Loucy (cell line): ENCODE data around the gene THYN1.

Experiments used
- H2AFZ ChIP-seq: fragments of 200-600 bp; sonication (generic); 2 replicates; pipeline ENCODE4 v1.6.0; 2016; ENCODE audit warnings: antibody characterized with exemption, mild to moderate bottlenecking, low read length, moderate library complexity
- H3F3A ChIP-seq: fragments of 200-600 bp; 2 replicates; pipeline ENCODE4 v1.6.0; 2016; ENCODE audit warnings: antibody characterized with exemption, low read depth, mild to moderate bottlenecking
- H3K27me3 ChIP-seq: fragments of 200-600 bp; sonication (generic); 2 replicates; pipeline ENCODE4 v1.6.1; 2014; ENCODE audit warnings: low read length, mild to moderate bottlenecking; ENCODE audit not compliant: insufficient read depth, poor library complexity, severe bottlenecking
- H3K36me3 ChIP-seq: fragments of 200-600 bp; sonication (generic); 2 replicates; pipeline ENCODE4 v1.6.1; 2016; ENCODE audit warnings: low read length; ENCODE audit not compliant: insufficient read depth
- H3K4me1 ChIP-seq: fragments of 200-600 bp; sonication (generic); 2 replicates; pipeline ENCODE4 v1.5.1; 2014; ENCODE audit warnings: low read length, mild to moderate bottlenecking; ENCODE audit not compliant: insufficient read depth, poor library complexity, severe bottlenecking
- H3K4me2 ChIP-seq: fragments of 200-600 bp; sonication (generic); 2 replicates; pipeline ENCODE4 v1.6.0; 2014; ENCODE audit warnings: antibody characterized with exemption, low read length, low read depth, mild to moderate bottlenecking; ENCODE audit not compliant: poor library complexity, severe bottlenecking
- H3K4me3 ChIP-seq: fragments of 200-600 bp; sonication (generic); 2 replicates; pipeline ENCODE4 v1.5.1; 2014; ENCODE audit warnings: low read length, mild to moderate bottlenecking, mixed read lengths; ENCODE audit not compliant: poor library complexity, severe bottlenecking
- H3K79me2 ChIP-seq: fragments of 200-600 bp; sonication (generic); 2 replicates; pipeline ENCODE4 v1.6.1; 2014; ENCODE audit warnings: low read length; ENCODE audit not compliant: insufficient read depth
- H3K9ac ChIP-seq: fragments of 200-600 bp; sonication (generic); 2 replicates; pipeline ENCODE4 v1.6.0; 2014; ENCODE audit warnings: mild to moderate bottlenecking, low read depth, low read length, moderate library complexity; ENCODE audit not compliant: poor library complexity, severe bottlenecking
- H3K9me2 ChIP-seq: fragments of 200-600 bp; sonication (generic); replicated peaks from 2 replicates; pipeline ENCODE4 v1.6.1; 2016; ENCODE audit warnings: low read depth, low read length, mixed read lengths
- H3K9me3 ChIP-seq: fragments of 200-600 bp; sonication (generic); 2 replicates; pipeline ENCODE4 v1.6.1; 2014; ENCODE audit warnings: mild to moderate bottlenecking, antibody characterized with exemption, low read length, low read depth; ENCODE audit not compliant: insufficient read depth
- H4K20me1 ChIP-seq: fragments of 200-600 bp; sonication (generic); 2 replicates; pipeline ENCODE4 v1.6.0; 2014; ENCODE audit warnings: antibody characterized with exemption, low read length, mild to moderate bottlenecking; ENCODE audit not compliant: insufficient read depth, poor library complexity, severe bottlenecking
- CTCF ChIP-seq: fragments of 200-600 bp; sonication (generic); conservative IDR thresholded peaks from 2 replicates; pipeline ENCODE4 v1.5.1; 2014; ENCODE audit warnings: mild to moderate bottlenecking, antibody characterized with exemption, low read length
- EZH2phosphoT487 ChIP-seq: fragments of 200-600 bp; IDR thresholded peaks from 2 replicates; pipeline ENCODE4 v1.6.1; 2018; ENCODE audit warnings: antibody characterized with exemption, mild to moderate bottlenecking, moderate library complexity, borderline replicate concordance

Gene THYN1

GRCh38 chr11:134289789-134290188 lies 36.6 kb upstream of the THYN1 start:
- no peaks in the 10 kb centered on the region for H3K9me3 ChIP-seq
- H3K79me2 ChIP-seq, result no peaks in the 10 kb centered on the region
- no peaks in the 10 kb centered on the region for H4K20me1 ChIP-seq
- H3K9ac ChIP-seq, result no peak overlapping the region
- H2AFZ ChIP-seq, result no peak overlapping the region
- no peaks in the 10 kb centered on the region for H3F3A ChIP-seq
- H3K4me2 ChIP-seq, result peak overlapping the region; percentile 13
- H3K36me3 ChIP-seq, result no peaks in the 10 kb centered on the region
- TF ChIP-seq EZH2phosphoT487, result no peak
- no peak for TF ChIP-seq CTCF
- H3K27me3 ChIP-seq, result no peaks in the 10 kb centered on the region
- no peaks in the 10 kb centered on the region for H3K9me2 ChIP-seq
- peaks cover 9% of the 10 kb centered on the region for H3K4me1 ChIP-seq
- H3K4me3 ChIP-seq, result no peak overlapping the region

- Histone ChIP-seq H3K9ac (no peak overlapping the region), H2AFZ (no peak overlapping the region), H3K4me2 (peak overlapping the region; percentile 13), H3F3A (no peaks in the 10 kb centered on the region), H3K79me2 (no peaks in the 10 kb centered on the region), H3K9me2 (no peaks in the 10 kb centered on the region), H4K20me1 (no peaks in the 10 kb centered on the region), H3K27me3 (no peaks in the 10 kb centered on the region), H3K4me1 (peaks cover 9% of the 10 kb centered on the region), H3K4me3 (no peak overlapping the region), H3K36me3 (no peaks in the 10 kb centered on the region), H3K9me3 (no peaks in the 10 kb centered on the region)
- TF ChIP-seq CTCF (no peak), EZH2phosphoT487 (no peak)
These were observed 36.0 kb upstream of the THYN1 start for GRCh38 chr11:134289167-134289566.

- Histone ChIP-seq H3K27me3 (no peaks in the 10 kb centered on the region), H2AFZ (no peak overlapping the region)
- TF ChIP-seq CTCF (no peak), EZH2phosphoT487 (no peak)
These were observed 35.3 kb upstream of the THYN1 start for GRCh38 chr11:134288486-134288885.

More at GRCh38 chr11:134288486-134288885, 35.3 kb upstream of the THYN1 start:
- Histone ChIP-seq H3K9ac (no peak overlapping the region), H4K20me1 (no peaks in the 10 kb centered on the region), H3K36me3 (no peaks in the 10 kb centered on the region), H3K4me2 (no peak overlapping the region), H3K79me2 (no peaks in the 10 kb centered on the region), H3K4me3 (no peak overlapping the region), H3F3A (no peaks in the 10 kb centered on the region), H3K4me1 (peaks cover 9% of the 10 kb centered on the region), H3K9me3 (no peaks in the 10 kb centered on the region), H3K9me2 (no peaks in the 10 kb centered on the region)
